Stimulated activated CD4-positive, alpha-beta T cell treated with anti-CD3 and anti-CD28 coated beads, TNF-alpha, amount 100 ng/mL, for 48 hours (primary cell): ENCODE measurements around the gene SCG5.

ENCODE experiments used
- DNase-seq, 3 donors: peaks; one replicate each; pipeline ENCODE4 v3.0.0-alpha.2; 2020; ENCODE audit warnings: low read depth in 3 of 3

Gene SCG5

DNA sequence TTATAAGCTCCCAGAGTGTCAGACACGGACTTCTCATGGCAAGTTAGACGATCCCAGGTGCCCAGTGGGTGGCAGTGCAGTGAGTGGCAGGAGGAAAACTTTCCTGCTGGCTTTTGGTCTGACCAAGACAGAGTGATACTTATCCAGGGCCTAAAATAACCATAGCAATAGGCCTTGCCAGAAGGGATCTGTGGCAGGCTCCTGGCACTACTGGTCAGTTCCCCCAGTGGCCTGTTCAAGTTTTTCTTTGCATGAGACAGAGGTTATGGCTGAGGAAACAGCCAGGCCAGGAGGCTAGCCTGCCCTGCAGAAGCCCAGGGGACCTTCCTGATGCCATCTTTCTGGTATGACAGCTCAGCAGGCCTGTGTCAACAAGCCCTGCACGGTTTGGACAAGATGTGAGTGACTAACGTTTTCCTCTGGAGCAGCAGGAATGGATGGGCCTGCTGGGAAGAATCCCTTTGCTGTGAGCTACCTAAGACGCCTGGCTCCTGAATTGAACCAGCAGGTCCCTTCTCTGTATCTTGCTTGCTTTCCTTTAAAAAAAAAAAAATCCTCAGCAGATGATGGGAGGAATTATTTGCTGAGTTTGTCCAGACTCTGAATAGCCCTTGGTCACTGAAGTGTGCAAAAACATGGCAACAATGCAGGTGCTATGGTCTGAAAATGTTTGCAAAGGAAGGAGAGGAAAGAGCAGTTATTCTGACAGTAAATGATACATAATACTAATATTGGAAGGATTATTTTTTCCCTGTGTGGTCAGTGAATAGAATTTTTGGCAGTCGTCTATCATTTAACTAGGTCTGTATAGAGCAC, 18.0 kb downstream of the SCG5 start:
- DNase-seq = no peak

DNA sequence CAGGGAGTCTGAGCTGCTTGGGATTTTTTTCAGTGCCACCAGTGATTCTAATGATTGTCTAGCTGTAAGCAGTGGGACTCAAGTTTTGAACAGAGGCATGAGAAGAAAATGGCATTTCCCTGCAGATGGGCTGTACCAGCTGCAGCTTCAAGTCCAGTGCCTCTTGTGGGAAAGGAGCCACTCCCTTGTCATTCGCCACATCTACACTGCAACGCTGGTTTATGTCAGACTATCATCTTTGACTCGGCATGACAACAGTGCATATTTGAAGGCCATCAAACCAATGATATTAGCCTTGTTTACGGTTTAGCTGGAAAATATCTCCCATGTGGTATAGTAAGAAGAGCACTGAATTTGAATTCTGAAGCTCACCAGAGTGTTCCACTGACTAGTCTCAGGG, 22.2 kb downstream of the SCG5 start:
- no peak for DNase-seq

DNA sequence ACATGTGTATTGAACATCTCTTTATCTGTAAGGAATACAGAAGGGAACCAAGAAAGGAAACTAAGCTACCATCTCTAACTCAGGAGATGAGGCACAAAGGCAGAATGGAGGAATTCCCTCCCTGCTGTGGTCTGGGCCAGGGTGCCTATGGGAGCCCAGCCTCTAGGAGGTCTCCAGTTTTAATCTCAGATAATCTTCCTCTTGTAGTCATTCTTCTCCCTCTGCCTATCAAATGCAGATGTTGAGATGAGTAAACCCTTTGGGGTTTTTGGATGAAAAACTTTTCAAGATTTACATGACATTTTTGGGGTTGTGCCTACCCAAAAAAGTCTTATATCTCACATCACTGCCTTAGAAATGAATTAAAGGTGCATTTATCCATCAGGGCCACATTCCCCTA, 23.3 kb downstream of the SCG5 start:
- DNase-seq = no peak

DNA sequence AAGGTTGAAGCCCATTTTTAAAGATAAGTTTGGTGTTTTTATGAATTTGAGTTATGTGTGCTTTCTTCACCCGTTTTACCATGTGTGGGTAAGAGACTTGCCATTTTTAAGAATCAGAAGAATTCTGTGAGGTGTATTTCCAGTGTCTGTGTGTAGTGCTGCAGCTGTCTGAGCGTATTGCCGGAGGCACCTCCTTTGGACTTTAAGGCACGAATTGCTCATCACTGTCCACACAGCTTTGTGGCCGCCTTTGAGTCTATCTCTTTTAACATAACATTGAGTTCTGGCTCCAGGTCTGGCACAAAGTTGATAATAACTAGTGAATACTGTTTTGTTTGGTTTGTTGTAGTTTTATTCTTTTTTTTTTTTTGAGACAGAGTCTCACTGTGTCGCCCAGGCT, 25.8 kb downstream of the SCG5 start:
- DNase-seq = no peak

DNA sequence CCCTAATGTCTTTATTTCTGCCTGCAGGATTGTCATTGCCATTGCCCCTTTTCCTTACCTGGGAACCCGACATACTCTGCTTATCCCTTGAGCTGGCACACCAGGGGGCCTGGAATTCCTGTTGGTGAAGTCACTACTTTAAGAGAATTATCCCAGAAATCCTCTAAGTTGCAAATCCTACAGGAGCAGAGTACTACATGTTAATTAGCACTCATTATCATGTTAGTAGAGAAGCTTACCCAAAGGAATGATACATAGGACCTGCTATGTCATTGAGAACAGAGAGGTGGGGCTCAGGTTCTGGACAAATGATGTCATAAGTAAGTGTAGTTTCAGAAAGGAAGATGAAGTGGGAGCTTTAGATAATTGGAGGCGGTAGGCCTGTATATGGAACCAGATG, 27.4 kb downstream of the SCG5 start:
- no peak for DNase-seq

DNA sequence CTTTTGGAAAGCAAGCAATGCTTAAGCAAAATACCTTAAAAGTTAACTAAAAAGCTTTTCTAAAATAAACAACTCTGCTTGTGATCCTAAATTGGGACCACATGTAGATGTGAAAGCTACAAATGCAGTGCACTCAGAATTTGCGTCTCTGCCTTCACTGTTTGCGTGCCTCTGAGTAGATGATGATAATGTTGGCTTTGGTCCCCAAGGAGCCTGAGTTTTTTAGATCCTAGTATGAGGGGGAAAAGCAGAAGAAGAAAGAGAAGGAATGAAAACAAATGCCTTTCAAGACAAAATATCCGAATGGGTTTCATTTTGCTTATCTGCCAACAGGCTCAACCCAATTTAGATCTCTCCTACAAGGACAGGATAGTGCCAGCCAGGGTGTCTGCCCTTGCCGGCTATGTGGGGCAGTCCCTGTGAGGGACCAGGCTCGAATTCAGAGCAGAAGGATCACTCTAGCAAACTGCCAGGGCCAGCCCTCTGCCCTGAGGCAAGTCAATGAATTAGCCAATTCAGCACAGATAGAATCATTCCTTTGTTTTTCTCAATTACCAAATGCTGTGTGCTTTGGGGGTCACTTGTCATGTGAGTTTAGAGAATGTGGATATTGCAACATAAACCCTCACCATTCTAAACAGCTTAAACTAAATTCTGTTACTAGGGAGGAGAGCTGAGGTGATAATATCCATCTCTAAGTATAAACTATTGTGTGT, 28.5 kb downstream of the SCG5 start:
- no peak for DNase-seq

DNA sequence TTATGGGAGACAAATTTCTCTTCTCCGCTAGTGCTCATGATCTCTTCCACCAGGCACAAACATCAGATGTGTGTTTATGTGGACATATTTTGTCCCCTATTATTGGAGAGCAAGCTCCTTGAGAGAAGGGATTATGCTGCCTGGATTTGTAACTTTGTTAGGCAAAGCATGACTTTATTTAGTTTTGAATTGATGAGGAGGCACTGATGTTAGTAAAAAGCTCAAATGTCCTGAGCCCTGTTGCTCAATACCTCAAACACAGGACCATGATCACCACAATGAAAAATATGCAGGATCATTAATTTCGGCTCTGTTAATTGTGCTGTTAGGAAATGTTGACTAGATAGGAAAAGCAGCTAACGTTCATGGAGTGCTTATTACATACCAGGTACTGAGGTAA, 29.1 kb downstream of the SCG5 start:
- DNase-seq = no peak

DNA sequence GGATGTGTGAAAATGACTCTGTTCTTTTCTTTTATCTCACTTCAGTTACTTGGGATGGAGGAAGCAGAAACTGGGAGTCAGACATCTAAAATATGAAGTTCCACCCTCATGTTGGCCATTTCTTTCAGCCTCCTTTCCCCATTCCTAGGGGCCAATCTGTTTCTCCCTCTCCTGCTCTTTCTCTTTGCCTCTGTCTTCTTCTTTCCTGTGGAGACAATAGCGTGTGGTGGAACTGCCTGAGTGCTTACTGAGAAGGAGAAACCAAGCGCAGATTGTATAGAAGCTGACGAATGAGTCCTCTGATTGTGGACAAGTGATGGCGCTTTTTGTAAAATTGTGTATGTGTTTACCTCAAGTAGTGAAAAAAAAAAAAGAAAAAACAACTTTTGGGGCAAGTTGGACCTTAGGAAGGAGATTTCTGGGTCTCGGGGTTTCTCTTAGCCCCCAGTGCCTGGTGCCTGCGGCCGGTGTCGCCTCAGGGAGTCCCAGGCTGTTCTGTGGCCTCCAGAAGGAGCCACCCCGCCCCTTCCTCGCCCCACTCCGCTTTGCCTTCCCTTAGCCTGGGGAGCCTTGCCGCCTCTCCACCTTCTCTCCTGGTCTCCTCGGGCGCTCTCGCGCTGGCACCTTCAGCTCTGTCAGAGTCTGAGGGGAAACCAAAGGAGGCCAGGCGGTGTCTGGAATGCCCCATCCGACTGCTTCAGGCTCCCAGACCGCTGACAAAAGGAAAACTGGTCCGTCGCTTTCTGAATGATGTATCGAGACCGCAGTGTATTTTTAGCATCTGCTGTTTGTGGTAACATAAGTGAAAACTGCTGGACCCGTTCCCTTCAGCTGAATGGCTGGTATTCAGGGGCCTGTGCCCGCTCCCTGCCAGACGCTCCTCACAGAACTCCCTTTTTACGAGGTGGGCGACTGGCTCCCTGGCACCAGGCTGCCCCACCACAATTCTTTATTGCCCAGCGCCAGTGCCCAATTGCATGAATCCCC, 30.1 kb downstream of the SCG5 start:
- no peak for DNase-seq

DNA sequence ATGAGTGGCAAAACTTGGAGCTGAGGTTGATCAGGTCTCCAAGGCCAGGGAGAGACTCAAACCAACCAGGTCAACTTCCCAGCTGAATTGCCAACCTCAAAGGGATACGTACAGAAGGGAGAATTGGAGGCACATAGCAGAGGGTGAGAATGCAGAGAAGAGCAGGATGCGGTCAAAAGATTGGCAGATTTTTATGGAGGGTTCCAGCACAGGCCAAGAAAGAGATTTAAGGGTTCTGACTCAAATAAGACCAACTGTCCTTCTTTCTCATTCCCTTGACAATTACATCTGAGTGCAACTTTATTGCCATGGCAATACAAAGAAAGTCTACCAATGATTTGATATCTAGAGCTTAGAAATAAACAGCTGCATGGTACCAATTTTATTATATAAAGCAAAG, 33.2 kb downstream of the SCG5 start:
- no peak for DNase-seq

DNA sequence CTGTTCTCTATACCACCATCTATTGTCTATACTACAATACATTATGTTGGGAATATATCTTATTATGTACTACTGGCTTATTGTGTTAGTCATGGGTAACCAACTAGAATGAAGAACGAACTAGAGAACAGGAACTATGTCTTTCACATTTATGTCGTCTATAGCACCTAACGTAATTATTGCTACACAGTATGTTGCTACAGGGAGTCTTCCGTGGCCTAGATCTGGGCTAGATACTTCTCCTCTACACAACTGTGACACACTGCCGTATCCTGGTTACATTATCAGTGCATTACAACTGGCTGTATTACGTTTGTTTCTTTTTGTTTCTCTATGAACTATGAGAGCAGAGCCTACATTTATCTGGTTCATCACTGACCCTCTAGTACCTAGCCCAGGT, 34.0 kb downstream of the SCG5 start:
- DNase-seq = no peak

DNA sequence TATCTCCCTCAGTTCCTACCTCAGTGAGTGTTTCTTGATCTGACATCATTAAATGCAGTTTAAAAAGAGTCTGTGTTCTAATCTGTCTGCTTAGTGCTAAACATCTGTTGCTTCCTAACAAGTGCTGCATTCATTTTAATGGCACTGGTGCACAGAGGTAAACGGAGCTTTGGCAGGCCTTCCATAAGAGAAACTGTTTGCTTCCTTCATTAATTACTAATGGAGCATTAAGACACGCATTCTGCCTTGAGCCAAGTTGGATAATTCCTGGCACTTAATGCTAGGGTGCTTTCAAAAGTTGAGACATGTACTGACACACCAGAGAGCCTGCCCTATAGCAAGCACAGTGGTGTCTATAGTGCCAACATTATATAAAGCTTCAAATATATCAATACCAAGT, 34.7 kb downstream of the SCG5 start:
- no peak for DNase-seq

DNA sequence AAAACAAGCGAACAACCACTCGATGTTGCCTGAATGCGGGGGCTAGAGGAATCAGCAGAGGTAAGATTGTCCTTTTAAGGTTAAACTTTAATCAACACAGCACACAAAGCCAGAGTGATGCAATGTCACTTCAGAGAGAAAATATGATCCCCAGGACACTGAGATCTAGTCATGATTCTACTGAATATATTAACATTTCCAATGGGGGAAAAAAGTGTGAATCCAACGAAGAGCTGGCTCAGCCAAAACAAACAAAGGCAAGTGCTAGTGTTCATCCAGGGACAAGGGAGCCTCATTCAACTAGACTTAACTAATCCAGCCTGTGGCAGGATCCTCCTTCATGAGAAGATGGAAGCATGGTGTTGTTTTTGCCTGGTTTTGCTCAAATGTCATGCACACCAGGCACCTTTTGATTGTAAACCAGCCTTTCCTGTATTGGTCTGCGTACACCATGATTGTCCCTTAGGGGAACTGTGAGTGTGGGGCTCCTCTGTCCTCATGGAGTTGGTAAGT, 35.8 kb downstream of the SCG5 start:
- no peak for DNase-seq

DNA sequence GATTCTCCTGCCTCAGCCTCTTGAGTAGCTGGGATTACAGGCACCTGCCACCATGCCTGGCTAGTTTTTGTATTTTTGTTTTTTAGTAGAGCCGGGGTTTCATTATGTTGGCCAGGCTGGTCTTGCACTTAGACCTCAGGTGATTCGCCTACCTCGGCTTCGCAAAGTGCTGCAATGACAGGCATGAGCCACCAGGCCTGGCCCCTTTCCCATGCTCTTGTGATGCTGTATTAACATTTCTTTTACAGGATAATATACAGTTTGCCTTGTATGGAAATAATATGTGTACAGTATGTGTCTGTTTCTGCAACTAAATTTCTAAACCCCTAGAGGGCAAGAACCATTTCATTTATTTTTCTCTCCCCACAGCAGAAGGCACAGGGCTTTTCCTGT, 37.8 kb downstream of the SCG5 start:
- no peak for DNase-seq

DNA sequence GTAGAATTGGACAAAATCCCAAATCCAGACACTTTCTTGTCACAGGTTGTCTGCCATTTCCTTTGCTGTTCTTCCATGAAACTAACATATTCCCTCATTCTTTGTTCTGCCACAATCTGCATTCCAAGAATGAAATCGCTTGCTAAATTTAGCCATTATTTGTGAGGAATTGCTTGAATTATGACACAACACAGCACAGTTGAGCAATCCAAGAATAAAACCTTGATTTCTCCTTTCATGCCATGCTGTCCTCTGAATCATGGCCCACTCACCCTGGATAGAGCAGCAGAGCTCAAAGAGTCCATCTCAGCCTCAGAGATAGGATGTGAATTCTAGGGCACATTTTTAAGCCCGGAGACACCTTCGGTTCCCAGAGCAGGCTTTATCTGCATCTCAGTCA, 41.1 kb downstream of the SCG5 start:
- DNase-seq = no peak

DNA sequence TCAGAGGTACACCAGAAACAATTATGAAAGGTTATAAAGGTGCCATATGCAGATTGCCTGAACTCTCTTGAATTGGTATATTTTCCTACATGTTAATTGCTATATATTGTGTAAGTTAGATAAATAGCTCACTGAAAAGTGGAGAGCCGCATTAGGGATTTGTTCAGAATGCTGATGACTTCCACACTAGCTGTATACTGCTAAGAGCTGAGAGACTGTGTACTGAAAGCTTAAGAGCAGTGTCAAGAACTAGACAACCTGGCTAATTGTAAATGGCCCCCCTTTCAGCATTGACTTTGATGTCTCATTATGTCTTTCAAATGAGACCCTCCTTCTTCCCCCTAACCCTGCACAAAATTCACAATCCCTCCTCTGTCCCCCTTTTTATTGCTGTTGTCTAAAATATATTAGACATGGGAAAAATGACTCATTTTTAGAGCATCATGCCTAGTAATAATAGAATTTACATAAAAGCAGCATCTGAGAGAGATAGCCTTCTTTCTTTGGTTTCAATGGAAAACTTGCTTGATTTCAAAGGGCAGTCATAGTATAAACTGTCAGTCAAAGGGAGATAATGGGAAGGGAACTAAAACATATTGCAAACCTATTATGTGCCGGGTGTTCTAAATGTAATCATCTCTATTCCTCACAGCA, 41.6 kb downstream of the SCG5 start:
- no peak for DNase-seq

DNA sequence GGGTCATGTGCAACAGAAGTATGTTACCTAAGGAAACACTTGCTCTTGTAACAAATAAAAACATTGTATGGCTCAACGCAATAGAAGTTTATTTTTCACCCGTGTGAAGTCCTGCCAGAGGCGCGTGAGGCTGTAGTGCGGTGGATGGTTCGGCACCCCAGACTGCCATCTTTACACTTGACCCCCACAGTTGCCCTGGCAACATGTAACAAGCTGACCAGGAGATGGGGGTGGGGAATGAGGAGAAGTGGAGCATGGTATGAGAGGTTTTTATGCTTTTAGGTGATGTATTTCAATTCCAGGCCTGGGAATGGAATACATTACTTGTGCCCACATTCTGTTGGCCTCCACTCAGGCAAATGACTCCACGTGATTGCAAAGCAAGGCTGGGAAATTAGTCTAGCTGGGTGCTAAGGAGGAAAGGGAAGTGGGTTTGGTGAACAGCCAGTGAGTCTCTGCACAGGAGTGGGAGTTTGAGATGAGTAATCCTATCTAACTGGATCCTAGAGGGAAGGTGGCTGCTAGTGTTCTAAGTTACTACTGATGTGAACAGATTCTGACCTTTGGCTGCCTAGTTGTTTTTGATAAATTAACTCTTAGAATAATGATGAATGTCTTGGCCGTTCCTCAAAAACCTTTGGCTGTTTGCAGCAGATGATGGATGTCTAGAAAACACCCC, 42.5 kb downstream of the SCG5 start:
- DNase-seq = no peak

DNA sequence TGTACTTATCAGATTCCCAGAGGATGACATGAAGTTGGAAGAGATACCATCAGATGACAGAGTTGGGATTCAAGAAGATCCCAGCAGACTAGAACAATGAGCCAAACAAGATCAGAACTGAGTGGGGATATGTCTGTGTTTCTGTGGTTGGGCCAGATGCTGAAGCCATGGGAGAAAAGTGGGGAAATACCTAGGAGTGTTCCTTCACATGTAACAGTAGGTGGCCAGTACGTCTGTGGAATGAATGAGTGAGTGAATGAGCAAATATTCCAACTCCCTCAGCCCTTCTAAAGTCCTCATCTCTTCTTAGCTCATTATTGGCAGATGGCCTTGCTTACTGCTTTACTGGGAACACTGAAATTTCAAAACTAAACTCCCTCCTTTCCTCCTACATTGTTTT, 44.1 kb downstream of the SCG5 start:
- no peak for DNase-seq

DNA sequence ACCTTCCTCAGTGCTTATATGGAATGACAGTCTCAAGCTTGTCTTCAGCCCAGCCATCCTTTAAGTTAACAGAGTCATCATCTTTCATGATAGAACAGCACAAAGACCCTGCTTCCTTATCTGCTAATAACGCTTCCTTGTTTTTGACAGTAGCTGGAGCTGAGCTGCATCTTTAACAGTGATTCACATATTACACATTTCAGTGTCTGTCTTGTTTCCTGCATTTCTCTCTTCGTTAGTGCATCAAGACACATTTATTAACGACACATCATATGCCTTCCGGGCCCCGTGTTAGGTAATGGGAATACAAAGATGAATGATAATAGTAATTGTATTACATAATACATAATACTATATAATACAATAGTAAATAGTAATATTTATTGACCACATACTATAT, 46.0 kb downstream of the SCG5 start:
- no peak for DNase-seq

DNA sequence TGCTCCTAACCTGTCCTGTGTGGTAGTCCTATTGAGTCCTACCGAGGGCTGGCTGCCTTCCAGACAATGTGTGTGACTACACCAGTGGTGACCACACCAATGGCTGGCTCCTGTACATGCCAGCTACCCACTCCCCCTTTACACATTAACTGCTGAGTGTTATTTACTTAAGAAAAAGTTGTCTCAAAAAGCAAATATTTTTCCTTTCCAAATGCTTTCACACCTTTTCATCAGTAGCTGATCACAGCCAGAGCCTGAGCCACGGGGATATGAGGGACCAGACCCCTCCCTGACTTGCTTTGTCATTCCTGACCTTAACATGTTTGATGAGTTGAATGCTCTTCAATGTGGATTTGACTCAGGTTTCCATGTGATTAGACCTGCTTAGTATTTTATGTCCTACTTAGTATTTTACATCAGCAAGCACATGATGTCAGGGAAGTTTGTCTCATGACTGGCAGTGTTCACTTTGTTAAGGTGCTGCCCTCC, 46.7 kb downstream of the SCG5 start:
- DNase-seq = no peak

DNA sequence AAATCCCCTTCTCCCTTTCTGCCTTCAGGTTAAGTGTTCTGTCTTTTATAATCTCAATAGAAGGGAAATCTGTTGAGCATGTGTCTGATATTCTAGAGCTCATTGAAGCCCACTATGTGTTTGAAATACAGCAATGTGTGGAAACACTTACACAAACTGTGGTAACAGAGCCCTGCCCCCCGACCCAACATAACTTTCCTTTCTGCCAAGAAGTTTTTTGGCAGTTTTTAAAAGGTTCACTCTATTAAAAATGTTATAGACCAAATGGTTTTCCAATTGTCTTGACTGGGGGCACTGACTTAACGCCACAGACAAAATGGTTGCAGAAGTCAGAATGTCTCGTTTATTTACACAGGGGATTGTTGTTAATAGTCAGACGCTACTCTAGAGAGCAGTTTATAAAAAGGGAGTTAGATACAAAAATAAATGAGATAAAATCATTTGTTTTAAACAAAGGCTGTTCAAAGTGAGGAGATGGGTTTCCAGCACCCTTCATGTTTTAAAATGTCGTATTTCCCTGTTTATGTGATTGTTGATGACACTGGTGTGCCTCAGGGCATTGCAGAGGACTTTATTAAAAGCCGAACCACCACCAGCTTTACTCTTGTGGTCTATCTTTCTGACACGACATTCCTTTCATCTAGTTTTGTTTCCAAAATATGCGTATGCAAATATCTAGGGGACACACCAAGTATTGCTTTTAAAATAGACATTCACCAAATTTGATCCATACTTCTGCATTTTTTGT, 49.6 kb downstream of the SCG5 start:
- DNase-seq = no peak
